Thymus (tissue), 14 donors: Measurements from ENCODE around the gene TBX5. TPM values are rescaled to one million over a fixed set of nuclear protein-coding genes. Genes with fewer than 3 reads are reported as not detected.

Experiments
- DNase-seq, 9 donors: peaks; one replicate each; pipeline ENCODE4 v3.0.0-alpha.2; 2013; ENCODE audit warnings: low spot score in 9 of 9, low read depth in 6 of 9, missing footprints in 1 of 9
- H3K27ac ChIP-seq, 2 donors: one replicate each; pipeline ENCODE4 v1.5.1; 2013; ENCODE audit warnings: control low read depth in 1 of 2, low read depth in 1 of 2, low read length in 1 of 2, mild to moderate bottlenecking in 1 of 2, moderate library complexity in 1 of 2
- H3K27me3 ChIP-seq, 2 donors: one replicate each; pipeline ENCODE4 v1.5.1; 2013; ENCODE audit warnings: low read length in 1 of 2; ENCODE audit not compliant: control insufficient read depth in 2 of 2, insufficient read depth in 1 of 2
- H3K36me3 ChIP-seq, 2 donors: one replicate each; pipeline ENCODE4 v1.5.1; 2013; ENCODE audit warnings: low read length in 1 of 2, mild to moderate bottlenecking in 1 of 2, moderate library complexity in 1 of 2; ENCODE audit not compliant: control insufficient read depth in 2 of 2, insufficient read depth in 2 of 2
- H3K4me1 ChIP-seq, 2 donors: one replicate each; pipeline ENCODE4 v1.5.1; 2013; ENCODE audit warnings: low read length in 2 of 2; ENCODE audit not compliant: control insufficient read depth in 2 of 2, insufficient read depth in 2 of 2
- H3K4me3 ChIP-seq, 2 donors: one replicate each; pipeline ENCODE4 v1.5.1; 2013; ENCODE audit warnings: low read length in 2 of 2, control low read depth in 1 of 2, mild to moderate bottlenecking in 1 of 2
- H3K9me3 ChIP-seq, 2 donors: one replicate each; pipeline ENCODE4 v1.5.1; 2013; ENCODE audit warnings: low read length in 1 of 2, mild to moderate bottlenecking in 1 of 2; ENCODE audit not compliant: control insufficient read depth in 2 of 2, insufficient read depth in 1 of 2
- WGBS: extraction: QIAGEN DNeasy Blood & Tissue Kit; methylation state at CpG from one replicate; pipeline ENCODE4 v1.1.7; 2013; 5-methylcytosine and 5-hydroxymethylcytosine counted together
- long read RNA-seq, 10 donors: transcript quantifications; one replicate each; lab custom pipeline, GENCODE V29; 2026
- polyA plus RNA-seq: library from polyadenylated mRNA; stranded (reverse); fragments of 200-250 nt; gene quantifications from one replicate; pipeline ENCODE4 v1.2.3, GENCODE V29; 2013
- total RNA-seq: library from RNA; stranded (reverse); fragments of 120-200 nt; gene quantifications from one replicate; pipeline ENCODE4 v1.2.4, GENCODE V29; 2013
- donor health status: healthy.

TBX5 gene
- not detected for total RNA-seq
- polyA plus RNA-seq = 0.02 TPM
- long read RNA-seq, donor 1 = 0 reads
- long read RNA-seq, donor 2 = 0 reads
- long read RNA-seq, donor 3 = 0 reads
- long read RNA-seq, donor 4 = 0 reads
- long read RNA-seq, donor 5 = 0 reads
- long read RNA-seq, donor 6 = 0 reads
- long read RNA-seq, donor 7 = 0 reads
- long read RNA-seq, donor 8 = 0 reads
- long read RNA-seq, donor 9 = 0 reads
- long read RNA-seq, donor 10 = 0 reads

- no peak within 1 kb of the TSS for H3K4me3 ChIP-seq
- WGBS = 3% methylated on average over 39 of the region's 39 CpGs
- H3K9me3 ChIP-seq = peaks cover 0 to 1% of the 10 kb centered on the region in 2 donors
- H3K27me3 ChIP-seq = peaks cover 99% of the 10 kb centered on the region in 2 donors
- no peak within 1 kb of the TSS for H3K27ac ChIP-seq
- H3K4me1 ChIP-seq = no peaks in the 10 kb centered on the region
- no peak for DNase-seq
- H3K36me3 ChIP-seq = no peaks in the 10 kb centered on the region
These were observed at the start of gene TBX5 for GRCh38 chr12:114405519-114406271. Gene TBX5 (minus strand): TSS chr12:114406144. CDS start chr12:114403898, 2,246 bp downstream.

DNA sequence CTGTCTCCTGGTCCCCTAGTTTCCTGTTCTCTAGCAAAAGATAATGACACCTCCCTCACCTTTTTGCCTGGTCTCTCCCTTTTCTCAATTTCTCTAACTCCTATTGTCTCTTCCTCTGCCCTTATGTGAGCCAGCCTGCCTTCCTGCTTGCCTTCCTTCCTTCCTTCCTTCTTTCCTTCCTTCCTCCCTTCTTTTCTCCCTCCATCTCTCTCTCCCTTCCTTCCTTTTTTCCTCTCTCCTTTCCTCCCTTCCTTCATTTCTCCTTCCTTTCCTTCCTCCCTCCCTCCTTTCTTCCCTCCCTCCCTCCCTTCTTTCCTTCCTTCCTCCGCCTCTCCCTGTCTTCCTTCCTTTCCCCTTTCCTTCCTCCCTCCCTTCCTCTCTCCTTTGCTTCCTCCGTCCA lies 45.7 kb upstream of the TBX5 start:
- Histone ChIP-seq H3K27ac (no peak overlapping the region), H3K36me3 (no peaks in the 10 kb centered on the region), H3K4me1 (no peaks in the 10 kb centered on the region), H3K9me3 (no peaks in the 10 kb centered on the region), H3K4me3 (no peak overlapping the region), H3K27me3 (peaks cover 27 to 49% of the 10 kb centered on the region in 2 donors)
- DNase-seq = no peak
- WGBS = 40% methylated on average over 2 of the region's 2 CpGs

DNA sequence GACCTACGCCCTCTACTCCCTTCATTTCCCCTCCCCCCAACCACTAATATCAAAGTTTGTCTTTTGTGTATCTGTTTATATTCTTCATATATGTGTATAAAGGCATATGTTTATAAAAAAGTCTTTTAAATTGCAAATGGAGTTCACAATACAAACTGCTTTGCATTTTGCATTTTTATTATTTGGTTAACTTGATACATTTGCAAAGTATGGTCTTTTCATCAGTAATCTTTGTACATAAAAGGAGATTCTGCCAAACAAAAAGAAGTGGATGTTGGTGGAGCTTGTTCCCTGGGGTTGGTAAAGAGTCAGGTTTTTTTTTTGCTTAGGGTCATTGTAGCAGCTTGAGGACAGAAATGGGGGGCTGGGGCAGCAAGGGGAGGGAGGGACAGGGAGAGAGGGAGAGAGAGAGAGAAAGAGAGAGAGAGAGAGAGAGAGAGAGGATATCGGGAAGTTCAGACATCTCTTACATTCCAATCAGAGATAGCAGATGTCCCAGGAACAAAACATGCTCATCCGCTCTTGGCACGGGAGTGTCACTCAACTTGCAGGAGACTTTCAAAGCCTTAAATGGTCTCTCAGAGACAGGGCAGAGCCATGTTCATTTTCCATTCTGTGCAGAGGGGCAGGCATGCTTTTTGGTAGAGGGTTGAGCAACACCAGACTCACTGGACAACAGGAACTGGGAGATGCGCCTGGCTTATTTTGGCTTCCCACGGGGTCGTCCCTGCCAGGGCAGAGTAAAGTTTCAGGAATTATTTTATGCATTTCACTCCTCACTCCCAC lies 44.8 kb upstream of the TBX5 start:
- Histone ChIP-seq H3K27ac (no peak overlapping the region), H3K36me3 (no peaks in the 10 kb centered on the region), H3K4me3 (no peak overlapping the region), H3K27me3 (peaks cover 36 to 58% of the 10 kb centered on the region in 2 donors), H3K9me3 (no peaks in the 10 kb centered on the region), H3K4me1 (no peaks in the 10 kb centered on the region)
- 6% methylated on average over 7 of the region's 7 CpGs for WGBS
- DNase-seq = no peak

DNA sequence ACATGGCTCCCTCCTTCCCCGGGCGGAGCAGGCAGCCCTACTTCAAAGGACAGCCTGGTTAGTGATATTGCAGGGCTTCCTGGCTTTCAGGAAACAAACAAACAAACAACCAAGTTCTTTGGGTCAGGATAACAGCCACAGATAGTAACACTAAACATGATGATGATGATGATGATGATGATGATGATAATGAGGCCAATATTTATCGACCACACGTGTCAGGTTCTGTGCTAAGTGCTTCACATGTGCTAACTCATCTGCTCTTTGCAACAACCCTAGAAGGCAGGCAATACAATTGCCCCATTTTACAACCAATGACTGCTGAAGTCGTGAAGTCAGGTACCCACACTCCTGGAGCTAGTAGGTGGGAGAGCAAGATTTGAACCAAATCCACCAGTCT lies 44.1 kb upstream of the TBX5 start:
- Histone ChIP-seq H3K36me3 (no peaks in the 10 kb centered on the region), H3K27ac (no peak overlapping the region), H3K4me3 (no peak overlapping the region), H3K4me1 (no peaks in the 10 kb centered on the region), H3K27me3 (peaks cover 43 to 65% of the 10 kb centered on the region in 2 donors), H3K9me3 (no peaks in the 10 kb centered on the region)
- WGBS = 2% methylated on average over 5 of the region's 5 CpGs
- no peak for DNase-seq

DNA sequence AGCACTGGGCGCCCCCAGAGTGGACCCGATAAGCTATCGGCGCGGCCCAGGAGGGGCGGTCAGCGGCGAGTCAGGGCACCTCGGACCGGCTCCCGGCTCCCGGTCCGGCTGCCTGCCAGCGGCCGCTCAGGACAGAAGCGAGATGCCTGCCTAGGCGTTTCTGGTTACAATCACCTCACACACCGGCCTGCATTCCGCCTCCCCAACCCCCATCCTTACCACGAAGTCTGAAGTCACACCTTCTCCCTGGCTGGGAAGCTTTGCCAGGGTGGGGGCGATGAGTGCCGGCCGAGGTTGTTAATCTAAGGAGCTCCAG lies 42.6 kb upstream of the TBX5 start:
- Histone ChIP-seq H3K4me1 (no peaks in the 10 kb centered on the region), H3K4me3 (no peak overlapping the region), H3K9me3 (no peaks in the 10 kb centered on the region), H3K27me3 (peaks cover 57 to 79% of the 10 kb centered on the region in 2 donors), H3K36me3 (no peaks in the 10 kb centered on the region), H3K27ac (no peak overlapping the region)
- DNase-seq = no peak
- 2% methylated on average over 23 of the region's 23 CpGs for WGBS

GRCh38 chr12:114447799-114448617 lies 42.1 kb upstream of the TBX5 start:
- 7% methylated on average over 36 of the region's 36 CpGs for WGBS
- no peak for DNase-seq

DNA sequence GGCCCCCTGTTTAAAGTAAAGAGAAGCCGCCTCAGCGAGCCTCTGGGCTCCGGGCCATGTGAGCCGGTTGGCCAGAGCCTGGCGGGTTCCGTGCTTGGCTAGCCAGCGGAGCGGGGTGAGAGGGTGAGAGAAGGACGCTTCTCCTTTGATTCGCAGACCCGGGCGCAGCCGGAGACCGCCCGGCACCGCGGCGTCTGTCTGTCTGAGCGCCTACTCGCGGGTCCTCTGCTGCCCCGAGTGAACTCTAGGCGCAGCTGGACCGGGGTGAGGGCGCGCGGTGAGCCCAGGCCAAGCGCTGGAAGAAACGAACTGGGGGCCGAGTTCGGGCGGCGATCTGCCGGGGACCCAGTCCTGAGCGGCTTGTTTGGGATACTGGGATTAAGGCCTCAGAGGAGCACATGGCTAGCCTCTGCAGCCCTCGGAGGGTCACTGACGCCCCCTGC lies 41.4 kb upstream of the TBX5 start:
- Histone ChIP-seq H3K27me3 (peaks cover 63 to 91% of the 10 kb centered on the region in 2 donors), H3K27ac (no peak overlapping the region), H3K36me3 (no peaks in the 10 kb centered on the region), H3K4me3 (no peak overlapping the region), H3K9me3 (no peaks in the 10 kb centered on the region), H3K4me1 (no peaks in the 10 kb centered on the region)
- 3% methylated on average over 37 of the region's 37 CpGs for WGBS
- no peak for DNase-seq

More at GRCh38 chr12:114447799-114448617, 42.1 kb upstream of the TBX5 start:
- no peaks in the 10 kb centered on the region for H3K9me3 ChIP-seq
- peaks cover 63 to 85% of the 10 kb centered on the region in 2 donors for H3K27me3 ChIP-seq
- H3K36me3 ChIP-seq = no peaks in the 10 kb centered on the region
- H3K4me1 ChIP-seq = no peaks in the 10 kb centered on the region
- H3K27ac ChIP-seq = no peak overlapping the region
- no peak overlapping the region for H3K4me3 ChIP-seq

DNA sequence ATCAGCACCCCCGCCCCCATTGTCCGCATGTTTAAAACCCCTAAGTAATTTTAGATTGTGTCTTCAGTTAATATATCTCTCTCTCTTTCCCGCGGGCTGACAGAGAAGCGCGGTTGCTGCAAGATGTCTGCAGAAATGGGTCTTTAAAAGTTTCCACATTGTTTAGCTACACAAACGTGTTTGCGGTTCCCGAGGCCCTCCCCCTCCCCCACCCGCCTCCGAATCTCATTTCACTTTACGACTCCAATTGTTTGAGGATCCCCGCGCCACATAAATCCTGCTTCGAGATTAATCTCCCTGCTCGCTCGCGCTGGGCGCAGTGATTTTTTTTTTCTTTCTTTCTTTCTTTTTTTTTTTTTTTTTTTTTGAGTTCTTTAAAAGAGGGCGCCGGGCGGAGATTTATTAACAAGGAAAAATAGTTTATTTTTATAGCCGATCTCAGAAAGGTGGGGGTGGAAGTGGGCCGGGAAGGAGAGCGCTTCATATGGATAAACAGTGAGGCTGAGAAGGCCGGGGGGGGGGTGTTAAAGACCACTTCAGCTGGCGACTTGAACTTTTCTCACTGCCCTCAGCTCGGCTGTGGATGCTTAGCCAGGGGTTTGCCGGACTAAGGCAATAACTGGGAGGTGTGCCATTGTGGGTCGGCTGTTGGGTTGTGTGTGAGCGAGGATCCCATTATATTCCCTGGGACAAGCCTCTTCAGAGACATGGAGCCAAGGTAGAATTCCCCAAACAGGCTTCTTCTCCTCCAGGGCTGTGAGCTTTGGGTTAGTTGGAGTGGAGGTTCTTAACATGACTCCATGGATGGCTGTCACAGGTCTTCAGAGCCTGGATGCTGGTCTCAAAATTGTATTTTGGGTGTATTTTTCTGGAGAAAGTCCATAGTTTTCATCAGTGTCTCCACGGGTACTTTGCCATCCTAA lies 39.7 kb upstream of the TBX5 start:
- Histone ChIP-seq H3K27ac (no peak overlapping the region), H3K36me3 (no peaks in the 10 kb centered on the region), H3K4me3 (no peak overlapping the region), H3K4me1 (no peaks in the 10 kb centered on the region), H3K9me3 (no peaks in the 10 kb centered on the region), H3K27me3 (peaks cover 76 to 96% of the 10 kb centered on the region in 2 donors)
- 5% methylated on average over 32 of the region's 32 CpGs for WGBS
- DNase-seq = no peak
